NCI-H146 (cell line): ENCODE data around the gene HOXD11.

ENCODE experiments used
- DNase-seq: peaks from one replicate; lab custom pipeline; 2025; lab: John Stamatoyannopoulos, UW

HOXD11 gene

DNA sequence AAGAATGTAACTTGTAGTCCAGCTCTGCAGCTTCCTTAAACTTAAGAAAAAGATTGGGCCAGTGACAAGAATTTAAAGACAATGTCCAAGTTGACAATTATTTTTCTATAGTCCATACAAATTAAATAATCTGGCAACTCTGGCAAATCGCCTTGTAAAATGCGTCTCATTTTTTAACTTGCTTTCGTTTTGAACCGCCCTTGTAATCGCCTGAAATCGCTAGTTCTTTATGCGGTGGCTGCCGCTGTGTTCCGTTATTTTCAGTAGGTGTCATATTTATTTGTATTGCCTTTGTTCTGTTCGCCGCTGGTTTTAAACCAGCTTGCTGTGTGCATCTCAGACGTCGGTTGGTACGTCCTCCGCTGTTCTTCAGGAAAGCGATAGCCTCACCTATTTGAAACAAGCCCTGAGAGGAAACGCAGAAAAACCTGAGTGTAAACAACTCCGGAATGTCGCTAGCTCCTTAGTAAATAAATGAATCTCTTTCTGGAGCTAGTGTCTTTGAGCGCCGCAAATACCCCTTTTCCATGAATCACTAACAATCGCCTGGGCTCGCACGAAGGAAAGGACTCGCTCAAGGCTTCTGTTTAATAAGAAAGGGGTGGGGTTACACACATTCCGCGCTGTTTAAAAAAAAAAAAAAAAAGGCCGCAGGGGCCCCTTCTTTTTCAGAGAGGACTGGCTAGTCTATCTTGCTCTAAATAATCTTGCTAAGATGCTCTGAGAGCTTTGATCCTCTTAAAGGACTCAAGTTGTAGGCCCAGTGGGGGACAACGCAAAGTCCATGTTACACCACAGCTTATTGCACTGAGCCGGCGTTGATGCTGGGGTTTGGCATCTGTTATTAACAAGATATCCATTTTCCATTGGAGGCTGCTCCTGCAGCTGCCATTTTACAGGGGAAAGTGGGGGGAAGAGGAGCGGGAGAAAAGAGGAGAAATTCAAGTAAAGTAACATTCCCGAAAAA, 25.4 kb downstream of the HOXD11 start:
- DNase-seq, result no peak

DNA sequence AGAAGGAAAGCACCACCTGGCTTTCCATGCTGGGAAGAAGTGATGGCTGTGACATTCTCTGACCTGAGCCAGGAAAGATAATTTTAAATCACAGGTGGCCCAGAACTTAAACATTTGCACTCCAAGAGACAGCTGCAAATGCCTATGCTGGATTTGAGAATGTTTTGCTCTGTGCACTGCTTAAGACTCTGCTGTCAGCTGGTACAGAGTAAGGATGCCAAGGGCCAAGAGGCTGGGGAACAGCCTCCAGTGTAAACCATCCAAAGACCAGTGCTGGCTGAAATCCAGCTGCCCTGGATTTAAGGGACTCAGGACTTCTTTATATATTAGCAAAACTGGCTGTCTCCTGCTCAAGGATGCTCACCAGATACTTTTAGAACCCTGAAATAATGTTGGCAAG, 26.3 kb downstream of the HOXD11 start:
- no peak for DNase-seq

DNA sequence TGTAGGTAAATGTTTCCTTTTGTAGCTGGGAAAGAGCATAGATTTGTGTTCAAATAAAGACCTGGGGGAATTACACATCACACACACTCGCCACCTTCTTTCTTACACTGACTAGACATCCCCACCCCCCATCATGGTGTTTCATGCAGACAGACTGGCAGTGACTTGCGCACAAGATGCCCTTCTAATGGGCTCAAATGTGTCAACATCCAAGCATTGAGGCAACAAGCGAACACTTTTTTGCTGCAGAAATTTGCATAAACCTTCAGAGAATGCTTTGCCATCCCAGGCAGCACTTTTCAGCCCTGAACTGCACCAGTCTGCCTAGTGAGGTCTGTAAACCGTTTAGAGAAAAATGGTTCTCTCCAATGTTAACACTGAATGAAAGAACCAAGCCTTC, 27.0 kb downstream of the HOXD11 start:
- DNase-seq, result no peak

DNA sequence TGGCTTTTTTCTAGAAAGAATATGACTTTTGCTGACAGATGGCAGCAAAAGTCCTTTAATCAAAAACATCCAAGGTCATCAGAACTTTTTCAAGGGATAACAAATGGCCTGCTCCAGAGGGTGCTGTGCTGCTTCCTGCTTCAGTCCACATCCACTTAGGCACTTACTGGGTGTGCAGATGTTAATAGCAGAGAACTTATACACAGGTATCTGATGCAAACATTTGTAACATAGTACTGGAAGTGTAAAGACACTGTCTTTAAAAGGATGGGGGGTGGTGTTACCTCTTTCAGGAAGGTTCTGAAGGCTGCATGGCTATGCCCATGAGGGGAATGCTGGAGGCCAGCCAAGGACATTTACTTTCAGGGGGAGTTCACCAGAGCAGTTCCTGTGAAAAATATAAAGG, 28.0 kb downstream of the HOXD11 start:
- DNase-seq, result peak; percentile 3

DNA sequence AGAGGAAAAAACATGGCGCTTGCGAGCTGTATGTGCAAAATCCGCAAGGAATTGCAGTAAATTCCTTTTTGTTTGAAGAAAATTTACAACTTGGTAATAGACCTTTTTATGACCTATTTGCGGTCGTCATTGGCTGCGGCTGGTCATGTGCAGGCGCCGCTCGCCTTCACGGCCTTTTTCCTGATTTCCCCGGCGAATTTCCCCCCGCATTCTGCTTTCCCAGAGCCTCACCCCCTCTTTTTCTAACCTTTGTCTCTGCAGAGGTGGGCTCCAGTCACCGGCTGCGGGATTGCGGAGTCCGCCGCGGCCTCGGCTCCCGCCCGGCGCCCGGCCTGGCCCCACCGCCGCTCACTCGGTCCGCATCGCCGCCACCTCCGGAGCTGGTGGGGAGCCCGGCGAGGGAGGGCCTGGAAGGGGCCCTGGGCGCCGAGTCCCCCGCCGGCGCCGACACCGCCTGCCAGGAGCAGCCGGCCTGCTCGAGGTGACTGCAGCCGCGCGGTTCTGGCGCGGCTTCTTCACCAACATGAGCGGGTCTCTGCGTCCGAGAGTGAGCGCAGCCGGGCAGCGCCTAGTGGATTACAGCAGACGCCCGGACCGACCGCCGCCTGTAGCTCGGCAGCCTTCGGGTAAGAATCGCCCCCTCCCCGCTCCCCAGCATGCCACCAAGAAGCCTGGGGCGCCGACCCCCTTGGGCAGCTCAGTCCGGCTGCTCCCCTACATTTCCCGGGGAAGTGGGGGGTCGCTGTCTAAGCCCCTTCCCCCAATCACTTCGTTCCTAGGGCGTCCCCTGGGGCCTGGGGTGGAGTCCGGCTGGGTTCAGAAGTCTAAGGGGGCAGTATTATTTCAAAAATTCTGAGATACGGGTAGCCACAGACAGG, 29.5 kb downstream of the HOXD11 start:
- DNase-seq, result no peak

DNA sequence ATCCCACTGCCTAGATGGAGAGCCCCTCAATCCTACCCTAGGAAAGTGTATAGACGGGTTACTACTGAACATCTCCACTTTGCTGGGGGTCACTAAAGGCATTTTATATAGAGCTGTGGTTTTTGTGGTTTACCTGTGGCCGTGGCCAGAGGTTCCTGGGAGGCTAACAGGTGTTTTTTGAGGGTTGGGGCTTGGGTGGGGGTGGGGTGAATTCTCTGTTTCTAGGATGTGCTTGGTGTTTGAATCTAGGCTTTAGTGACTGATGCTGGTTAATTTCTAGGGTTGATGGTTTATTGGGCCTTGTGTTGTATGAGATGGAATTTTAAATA, 30.1 kb downstream of the HOXD11 start:
- no peak for DNase-seq

DNA sequence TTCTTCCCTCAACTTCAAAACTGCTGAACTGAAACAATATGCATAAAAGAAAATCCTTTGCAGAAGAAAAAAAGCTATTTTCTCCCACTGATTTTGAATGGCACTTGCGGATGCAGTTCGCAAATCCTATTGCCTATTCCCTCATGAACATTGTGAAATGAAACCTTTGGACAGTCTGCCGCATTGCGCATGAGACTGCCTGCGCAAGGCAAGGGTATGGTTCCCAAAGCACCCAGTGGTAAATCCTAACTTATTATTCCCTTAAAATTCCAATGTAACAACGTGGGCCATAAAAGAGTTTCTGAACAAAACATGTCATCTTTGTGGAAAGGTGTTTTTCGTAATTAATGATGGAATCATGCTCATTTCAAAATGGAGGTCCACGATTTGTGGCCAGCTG, 30.8 kb downstream of the HOXD11 start:
- DNase-seq, result no peak

DNA sequence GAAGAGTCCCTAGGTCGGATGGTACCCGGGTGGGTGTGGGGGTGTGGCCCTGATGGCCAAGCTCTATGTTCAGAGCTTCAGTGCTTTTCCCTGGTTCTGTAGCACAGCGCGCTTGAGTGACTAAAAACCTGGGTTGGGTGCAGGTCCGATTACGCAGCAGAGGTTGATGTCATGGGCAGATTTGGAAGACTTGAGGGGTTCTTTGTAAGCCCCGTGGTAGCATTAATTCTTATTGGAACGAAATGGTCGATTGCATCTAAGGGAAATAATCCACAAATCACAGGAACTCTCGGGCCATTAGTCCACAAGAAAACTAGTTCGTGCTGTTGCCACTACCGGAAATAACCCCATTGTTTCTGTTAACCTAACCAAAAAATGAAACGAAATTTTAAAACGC, 31.4 kb downstream of the HOXD11 start:
- DNase-seq, result no peak

DNA sequence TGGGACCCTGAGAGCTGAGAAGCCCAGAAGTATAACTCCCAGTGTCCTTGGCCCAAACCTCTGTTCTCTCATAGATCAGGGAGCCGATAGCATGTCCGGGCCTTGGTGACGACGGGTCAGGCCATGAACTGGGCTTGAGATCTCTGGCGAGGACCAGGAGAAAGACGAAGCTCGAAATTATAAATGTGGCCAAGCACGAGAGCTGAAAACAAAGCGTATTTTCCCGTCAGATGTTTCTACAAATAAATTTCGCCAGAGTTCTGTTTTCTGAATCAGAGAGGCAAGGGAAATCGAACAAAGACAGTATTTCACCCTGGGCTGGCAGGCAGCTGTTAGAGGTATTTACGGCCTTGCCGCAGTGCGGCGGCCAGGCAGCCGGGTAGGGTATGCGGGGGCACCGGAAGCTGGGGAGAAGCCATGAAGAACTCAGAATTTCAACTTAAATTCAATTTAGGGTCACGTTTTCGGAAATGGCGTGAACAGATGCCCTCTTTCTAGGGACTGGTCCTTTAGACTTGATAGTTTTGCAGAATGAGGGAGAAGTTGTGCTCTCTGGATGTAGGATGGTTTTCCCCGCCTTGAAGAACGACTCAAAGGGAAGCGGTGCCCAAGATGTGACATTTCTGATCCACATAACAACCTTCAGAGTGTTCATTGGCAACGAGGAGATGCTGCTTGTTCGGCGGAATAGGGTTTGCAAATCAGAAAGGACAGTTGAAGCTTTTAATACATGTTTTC, 32.0 kb downstream of the HOXD11 start:
- DNase-seq, result no peak

DNA sequence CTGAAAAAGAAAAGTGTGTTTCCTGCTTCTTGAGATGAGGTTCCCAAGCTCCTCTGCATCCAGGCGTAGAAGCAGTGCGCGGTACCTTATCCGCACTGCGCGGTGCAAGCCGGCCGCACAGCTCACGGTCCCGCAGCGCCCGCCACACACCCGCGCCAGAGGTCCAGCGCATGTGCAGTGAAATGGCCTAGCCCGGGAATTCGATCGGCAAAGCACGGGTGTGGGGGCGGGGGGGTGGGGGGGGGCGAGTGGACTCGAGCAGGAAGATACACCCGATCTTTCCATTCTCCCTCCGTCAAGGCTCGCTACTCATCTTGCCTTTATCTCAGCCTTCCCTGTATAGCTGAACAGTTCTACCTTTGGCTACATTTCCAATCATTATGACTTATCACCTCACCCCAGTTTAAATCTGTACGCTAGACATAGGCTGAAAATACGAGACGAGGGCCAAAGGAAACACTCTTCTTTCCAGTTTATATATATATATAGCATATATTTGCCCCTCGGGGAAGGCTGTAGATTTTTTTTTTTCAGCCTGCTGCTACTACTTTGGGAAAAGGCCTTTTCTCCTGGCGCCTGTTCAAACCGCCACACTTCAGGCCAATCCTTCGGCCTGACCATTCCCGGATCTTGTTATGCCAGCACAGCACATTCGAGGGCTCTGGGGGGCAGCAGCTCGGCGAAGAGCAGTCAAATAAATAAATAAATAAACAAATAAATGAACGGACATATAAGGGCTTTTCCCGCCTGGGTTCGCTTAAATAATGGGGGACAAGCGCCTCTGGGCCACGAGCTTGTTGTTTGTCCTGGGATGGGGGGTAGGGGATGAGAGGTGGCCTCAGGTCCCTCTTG, 32.8 kb downstream of the HOXD11 start:
- DNase-seq, result peak; percentile 40

DNA sequence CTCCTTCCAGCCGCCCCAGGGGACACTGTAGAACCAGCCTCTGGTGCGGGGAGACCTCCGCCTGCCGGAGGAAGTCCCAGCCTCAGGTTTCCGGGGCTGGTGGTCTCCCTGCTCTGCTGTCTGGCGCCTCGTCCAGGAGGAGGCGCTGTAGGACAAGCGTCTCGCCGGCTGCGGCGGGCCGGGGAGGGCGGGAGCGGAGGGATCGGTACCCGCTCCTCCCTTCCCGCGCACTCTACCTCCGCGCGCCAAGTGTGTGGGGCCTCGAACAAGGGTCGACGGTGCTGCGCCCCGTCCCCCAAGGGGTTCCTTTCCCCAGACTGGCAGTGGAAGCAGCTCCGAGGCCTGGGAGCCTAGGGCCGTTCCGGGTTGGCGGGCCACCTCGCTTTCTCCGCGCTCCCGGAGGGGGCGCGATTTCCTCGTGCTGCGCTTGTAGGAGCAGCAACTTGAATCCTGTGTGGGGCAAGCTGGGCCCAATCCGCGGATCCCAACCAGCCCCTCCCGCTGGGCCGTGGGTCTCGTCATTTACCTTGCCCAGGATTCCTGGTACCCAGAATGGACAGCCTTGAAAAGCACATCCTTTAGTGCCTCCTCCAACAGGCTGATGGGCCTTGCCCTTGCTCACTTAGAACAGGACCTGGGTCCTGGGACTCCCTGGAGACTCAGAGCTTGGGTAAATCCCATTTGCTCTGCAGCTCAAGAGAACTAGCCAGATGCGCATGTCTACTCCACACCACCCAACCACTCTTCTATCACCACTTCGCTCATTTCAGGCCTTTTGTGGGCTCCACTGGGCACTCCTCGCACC, 33.6 kb downstream of the HOXD11 start:
- peak; percentile 83 for DNase-seq

DNA sequence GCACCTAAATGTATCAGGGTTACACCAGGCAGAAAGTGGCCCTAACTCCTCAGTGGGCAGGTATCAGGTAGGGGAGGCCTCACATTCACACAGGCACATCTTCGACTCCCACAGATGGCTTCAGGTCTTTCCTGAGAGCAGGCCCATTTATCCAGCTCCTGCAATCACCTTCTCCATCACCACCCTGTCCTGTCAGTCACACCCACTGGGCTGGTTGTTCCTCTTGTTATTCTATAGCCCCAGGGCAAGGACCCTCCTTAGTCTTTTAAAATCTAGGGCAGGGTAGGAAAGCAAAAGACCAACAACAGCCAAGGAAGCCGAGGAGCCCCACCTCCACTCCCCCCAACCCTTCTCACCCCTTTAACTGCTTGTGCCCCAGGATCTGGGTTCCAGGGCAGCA, 35.2 kb downstream of the HOXD11 start:
- DNase-seq, result no peak

DNA sequence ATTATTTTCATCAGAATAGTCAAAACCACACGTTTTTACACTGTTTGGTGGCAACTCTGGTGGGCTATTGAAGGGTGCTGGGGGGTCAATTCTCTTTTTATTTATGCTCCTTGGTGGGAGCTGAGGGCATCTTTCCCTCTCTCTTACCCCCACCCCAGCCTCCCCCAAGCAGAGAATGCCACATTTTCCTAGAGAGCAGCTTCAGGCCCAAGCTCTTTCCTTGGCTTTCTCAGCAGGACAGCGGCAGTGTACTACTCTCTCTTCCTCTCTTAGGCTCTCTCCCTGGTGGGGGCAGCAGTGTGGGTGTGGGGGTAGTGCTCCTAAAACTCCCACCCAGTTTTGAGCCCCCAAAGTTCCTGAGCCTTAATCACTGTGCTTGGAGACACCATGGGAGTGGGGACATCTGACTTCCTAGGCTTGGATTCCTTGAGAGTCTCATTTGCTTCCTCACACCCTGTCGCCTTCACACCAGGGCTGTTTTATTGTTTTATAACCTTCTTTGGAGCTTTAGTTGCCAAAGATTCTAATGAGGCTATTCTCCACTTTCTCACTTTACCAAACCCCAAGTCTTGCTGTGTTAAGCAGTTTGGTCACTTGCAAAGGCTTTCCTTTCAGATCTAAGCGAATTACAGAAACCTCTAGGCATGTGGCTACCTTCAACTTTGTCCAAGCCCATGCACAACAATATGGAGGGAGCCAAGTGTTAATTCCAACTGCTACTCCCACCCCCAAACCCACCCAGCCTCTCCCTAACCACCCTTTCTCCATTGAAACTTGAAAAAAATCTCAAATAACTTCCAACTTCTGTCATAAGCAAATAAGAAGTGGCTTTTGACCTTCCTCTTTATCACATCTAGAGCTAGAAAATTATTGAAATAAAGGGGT, 38.2 kb downstream of the HOXD11 start:
- DNase-seq, result no peak

DNA sequence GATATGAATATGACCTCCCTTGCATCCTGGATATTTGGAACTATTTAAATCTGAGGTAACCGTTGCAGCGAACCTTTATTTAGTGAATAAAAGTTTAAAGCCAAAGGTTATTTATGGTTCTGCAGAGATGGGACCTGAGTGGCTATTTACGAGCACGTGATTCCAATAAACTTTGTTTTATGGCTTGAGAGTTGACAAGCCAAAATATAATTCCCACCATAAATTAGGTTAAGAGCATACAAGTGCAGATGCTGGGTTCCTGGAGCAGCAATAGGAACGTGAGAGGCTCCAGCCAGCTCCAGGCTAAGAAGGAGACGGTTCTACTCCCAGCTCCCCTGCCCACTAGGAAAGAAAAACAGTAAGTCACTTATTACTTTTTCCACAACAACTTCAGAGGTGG, 39.0 kb downstream of the HOXD11 start:
- DNase-seq, result no peak

DNA sequence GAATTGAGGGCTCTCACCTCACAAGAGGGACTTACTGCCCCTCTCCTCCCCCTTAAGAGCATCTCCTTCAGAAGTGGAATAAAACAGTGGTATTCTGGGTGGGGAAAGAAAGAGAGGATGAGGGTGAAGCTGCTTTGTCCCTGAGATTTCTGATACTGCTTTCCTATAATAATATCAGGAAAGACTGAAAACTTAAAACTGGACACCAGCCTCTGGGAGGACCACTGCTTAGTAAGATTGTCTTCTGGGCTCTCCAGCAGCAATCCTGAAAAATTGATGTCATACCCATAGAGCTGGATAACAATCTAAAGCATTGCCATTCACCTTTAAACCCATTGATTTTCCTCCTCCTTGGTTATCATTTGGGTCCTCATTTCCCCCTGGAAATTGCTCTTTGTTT, 39.6 kb downstream of the HOXD11 start:
- DNase-seq, result no peak

DNA sequence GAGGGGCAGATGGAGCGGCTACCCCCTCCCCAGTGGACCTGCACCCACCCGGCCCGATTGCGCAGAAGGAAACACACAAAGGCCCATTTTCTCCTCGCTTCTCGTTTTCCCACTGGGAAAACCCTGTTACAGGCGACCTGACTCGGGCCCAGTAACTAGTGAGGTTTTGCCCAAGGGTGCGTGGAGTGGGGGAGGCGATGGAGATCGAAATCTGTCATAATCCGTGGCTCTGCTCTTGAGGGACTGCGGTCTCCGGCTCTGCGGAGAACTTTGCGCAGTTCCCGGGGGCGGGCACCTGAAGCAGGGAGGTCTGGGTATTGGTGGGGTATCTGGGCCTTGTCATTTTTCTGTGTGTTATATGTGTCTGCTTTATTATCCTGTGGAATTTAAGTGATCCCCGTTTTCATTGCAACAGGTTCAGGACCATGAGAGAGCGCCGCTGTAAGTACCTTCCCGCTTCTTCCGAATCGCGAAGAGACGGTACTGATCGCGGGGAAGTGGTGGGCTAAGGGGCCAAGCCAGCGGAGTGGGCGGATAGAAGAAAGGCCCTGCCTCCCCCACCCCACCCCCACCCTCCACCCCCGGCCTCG, 40.2 kb downstream of the HOXD11 start:
- DNase-seq, result no peak

DNA sequence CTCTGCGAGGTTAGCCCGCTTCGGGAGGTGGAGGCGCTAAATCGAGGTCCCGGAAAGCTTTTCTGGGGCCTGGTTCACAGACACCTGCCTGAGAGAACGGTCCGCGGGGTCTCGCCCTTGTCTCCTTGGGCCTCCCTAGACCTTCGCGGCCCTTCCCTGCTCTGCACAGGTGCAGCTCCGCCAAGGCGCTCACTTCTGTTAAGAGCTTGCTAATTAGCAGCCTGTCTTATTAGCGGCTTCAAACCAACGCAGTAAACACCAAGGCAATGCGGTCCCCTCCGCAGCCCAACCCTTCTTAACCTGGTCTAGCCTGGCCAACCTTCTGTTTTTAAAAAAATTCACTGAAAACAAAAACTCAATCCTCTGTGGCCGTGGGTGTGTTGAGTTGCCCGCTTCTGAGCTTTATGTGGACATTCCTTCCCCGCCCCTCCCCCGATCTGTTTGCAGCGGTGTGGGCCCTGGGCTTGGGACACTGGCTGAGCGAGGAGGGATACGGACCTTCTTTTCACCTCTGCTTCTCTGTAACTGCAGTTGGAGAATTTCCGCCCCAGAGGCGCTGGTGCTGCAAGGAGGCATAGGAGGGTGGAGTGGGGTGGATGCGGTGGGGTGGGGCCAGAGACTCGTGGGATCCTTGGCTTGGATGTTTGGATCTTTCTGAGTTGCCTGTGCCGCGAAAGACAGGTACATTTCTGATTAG, 40.9 kb downstream of the HOXD11 start:
- no peak for DNase-seq

DNA sequence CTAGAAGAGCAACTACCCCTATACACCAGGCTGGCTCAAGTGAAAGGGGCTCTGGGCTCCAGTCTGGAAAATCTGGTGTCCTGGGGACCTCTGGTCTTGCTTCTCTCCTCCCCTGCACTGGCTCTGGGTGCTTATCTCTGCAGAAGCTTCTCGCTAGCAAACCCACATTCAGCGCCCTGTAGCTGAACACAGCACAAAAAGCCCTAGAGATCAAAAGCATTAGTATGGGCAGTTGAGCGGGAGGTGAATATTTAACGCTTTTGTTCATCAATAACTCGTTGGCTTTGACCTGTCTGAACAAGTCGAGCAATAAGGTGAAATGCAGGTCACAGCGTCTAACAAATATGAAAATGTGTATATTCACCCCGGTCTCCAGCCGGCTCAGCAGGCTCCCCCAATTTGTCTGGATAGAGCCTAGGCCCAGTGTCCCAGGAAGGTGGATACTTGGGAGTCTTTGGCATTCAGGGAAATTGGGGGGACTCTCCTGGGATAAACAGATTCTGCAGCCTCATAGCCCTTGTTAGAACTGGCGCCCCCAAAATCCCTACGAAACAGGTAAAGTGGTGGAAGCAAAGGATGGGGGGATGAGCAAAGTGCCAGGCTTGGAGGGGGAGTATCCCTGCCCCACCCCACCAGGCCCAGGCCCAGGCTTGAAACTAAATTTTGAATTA, 41.8 kb downstream of the HOXD11 start:
- no peak for DNase-seq
